ENCODE measurements around the gene FAXC. TPM values are rescaled to one million over a fixed set of nuclear protein-coding genes. Genes with fewer than 3 reads are reported as not detected.

Gene FAXC
- total and polyA plus RNA-seq, 8 donors, result 0.60 to 6.3 (median 2.4) TPM

DNA sequence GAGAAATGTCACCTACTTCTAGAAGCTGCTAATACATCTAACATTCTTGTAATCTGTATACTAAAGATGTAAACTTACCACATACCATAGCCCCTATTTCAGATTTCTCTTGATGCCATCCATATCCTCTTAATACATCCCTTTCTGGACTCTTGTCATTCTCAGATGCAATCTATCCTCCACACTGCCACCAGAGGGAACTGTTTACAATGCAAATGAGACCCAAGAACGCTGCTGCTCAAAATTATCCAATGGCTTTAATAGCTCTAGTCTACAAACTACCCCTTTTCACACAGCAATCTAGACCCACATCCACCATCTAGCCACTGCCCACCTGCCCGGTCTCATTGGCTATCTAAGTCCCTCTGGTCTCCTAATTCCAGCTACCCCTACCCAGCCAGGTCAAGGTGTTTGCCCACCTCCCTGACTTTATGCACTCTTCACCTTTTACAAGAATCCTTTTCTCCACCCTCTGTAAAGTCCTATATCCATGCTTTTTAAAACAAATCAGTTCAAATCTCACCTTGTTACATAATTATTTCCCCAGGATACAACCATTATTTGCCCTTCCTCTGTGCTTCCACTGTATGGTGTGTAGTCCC lies 14.8 kb downstream of the FAXC start:
- ATAC-seq (peak in 3 of 4 donors; percentile 83 to 85 (median 84)), FAIRE-seq (no peak), DNase-seq (peak in 1 of 6 donors; percentile 28)
- H3K27me3 ChIP-seq, result no peaks in the 10 kb centered on the region
- H3K4me3 ChIP-seq, result no peak overlapping the region
- no peaks in the 10 kb centered on the region for H3K4me1 ChIP-seq
- 12 to 21% methylated on average over 2 of the region's 2 CpGs for WGBS, 2 donors
- intact Hi-C loops (cut with DNase I), result no loop called here
- no peaks in the 10 kb centered on the region for H3K36me3 ChIP-seq
- no peaks in the 10 kb centered on the region for H3K9me3 ChIP-seq
- TF ChIP-seq, protein P1, sequence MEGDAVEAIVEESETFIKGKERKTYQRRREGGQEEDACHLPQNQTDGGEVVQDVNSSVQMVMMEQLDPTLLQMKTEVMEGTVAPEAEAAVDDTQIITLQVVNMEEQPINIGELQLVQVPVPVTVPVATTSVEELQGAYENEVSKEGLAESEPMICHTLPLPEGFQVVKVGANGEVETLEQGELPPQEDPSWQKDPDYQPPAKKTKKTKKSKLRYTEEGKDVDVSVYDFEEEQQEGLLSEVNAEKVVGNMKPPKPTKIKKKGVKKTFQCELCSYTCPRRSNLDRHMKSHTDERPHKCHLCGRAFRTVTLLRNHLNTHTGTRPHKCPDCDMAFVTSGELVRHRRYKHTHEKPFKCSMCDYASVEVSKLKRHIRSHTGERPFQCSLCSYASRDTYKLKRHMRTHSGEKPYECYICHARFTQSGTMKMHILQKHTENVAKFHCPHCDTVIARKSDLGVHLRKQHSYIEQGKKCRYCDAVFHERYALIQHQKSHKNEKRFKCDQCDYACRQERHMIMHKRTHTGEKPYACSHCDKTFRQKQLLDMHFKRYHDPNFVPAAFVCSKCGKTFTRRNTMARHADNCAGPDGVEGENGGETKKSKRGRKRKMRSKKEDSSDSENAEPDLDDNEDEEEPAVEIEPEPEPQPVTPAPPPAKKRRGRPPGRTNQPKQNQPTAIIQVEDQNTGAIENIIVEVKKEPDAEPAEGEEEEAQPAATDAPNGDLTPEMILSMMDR (IDR thresholded peaks at IDR 0.05), result peak in 3 of 4 donors; percentile 10 to 26 (median 22)
- no peak overlapping the region for H3K27ac ChIP-seq

DNA sequence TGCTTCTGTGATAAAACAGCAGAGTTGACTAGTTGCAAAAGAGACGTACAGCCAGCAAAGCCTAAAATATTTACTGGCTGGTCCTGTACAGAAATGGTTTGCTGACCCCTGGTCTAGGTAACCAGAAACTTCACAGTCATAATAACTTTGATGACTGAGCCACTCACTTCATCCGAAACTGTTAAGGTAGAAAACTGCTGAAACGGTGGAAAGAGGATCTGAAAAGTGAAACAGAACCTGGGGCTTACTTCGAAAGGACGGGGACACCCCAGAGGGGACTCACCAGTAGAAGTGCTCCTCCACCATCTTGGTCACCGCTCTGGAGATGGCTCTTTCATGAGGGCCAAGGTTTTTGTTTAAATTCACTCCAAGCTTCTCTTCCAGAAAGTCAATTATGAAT lies 16.4 kb downstream of the FAXC start:
- TF ChIP-seq, protein P1 (IDR thresholded peaks at IDR 0.05), result no peak
- no peaks in the 10 kb centered on the region for H3K27me3 ChIP-seq
- no peaks in the 10 kb centered on the region for H3K9me3 ChIP-seq
- intact Hi-C loops (cut with DNase I), result no loop called here
- FAIRE-seq (no peak), DNase-seq (no peak), ATAC-seq (no peak)
- H3K36me3 ChIP-seq, result no peaks in the 10 kb centered on the region
- no peak overlapping the region for H3K27ac ChIP-seq
- H3K4me3 ChIP-seq, result no peak overlapping the region
- H3K4me1 ChIP-seq, result no peaks in the 10 kb centered on the region
- WGBS, 2 donors, result 76 to 79% methylated on average over 6 of the region's 6 CpGs

DNA sequence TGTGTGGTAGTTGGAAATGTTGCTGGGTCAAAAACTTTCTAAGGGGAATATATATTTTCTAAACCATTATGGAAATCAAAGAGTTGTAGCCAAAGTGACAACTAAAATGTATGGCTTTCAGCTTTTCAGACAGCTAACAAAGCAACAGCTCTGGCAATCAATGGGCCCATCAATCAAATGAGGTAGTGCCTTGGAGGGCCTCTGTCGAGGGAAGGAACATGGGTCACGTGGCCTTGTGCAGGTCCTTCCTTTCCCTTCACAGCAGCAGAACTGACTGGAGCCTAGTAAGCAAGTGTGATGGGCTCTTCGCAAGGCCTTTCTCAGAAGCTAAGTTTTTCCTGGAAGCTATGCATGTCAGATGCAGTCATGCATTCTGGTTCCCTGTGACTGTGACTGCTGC lies 17.9 kb downstream of the FAXC start:
- TF ChIP-seq, protein P1 (IDR thresholded peaks at IDR 0.05), result no peak
- FAIRE-seq (no peak), DNase-seq (no peak), ATAC-seq (no peak)
- Histone ChIP-seq H3K36me3 (no peaks in the 10 kb centered on the region), H3K4me3 (no peak overlapping the region), H3K9me3 (no peaks in the 10 kb centered on the region), H3K4me1 (no peaks in the 10 kb centered on the region), H3K27ac (no peak overlapping the region), H3K27me3 (no peaks in the 10 kb centered on the region)
- intact Hi-C loops (cut with DNase I), result no loop called here
- 83 to 88% methylated on average over 3 of the region's 3 CpGs for WGBS, 2 donors

DNA sequence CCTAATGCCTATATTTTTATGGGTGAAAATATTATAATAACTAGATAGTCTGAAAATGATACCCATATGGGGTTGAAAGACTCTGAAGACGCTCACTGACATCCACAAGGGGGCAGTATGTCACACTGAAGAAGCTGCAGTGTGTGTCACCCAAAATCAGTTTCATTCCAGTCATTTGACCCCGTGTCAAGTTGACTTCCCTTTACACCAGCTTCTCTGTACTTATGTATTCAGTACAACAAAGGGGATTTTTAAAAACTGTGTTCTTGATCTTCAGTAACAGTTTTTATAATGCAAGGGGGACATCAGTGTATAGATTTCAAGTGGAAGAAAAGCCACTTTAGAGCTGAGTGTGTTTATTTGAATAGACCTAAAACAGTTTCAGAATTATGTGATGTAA lies 19.3 kb downstream of the FAXC start:
- intact Hi-C loops (cut with DNase I), result no loop called here
- Histone ChIP-seq H3K27ac (no peak overlapping the region), H3K4me3 (no peak overlapping the region), H3K36me3 (no peaks in the 10 kb centered on the region), H3K9me3 (no peaks in the 10 kb centered on the region), H3K4me1 (no peaks in the 10 kb centered on the region), H3K27me3 (no peaks in the 10 kb centered on the region)
- WGBS, 2 donors, result 3 to 4% methylated on average over 2 of the region's 2 CpGs
- FAIRE-seq (no peak), DNase-seq (peak in 3 of 6 donors; percentile 22 to 43 (median 27)), ATAC-seq (peak; percentile 66 to 87 (median 80))
- TF ChIP-seq, protein P1 (IDR thresholded peaks at IDR 0.05), result peak; percentile 41 to 70 (median 50)

DNA sequence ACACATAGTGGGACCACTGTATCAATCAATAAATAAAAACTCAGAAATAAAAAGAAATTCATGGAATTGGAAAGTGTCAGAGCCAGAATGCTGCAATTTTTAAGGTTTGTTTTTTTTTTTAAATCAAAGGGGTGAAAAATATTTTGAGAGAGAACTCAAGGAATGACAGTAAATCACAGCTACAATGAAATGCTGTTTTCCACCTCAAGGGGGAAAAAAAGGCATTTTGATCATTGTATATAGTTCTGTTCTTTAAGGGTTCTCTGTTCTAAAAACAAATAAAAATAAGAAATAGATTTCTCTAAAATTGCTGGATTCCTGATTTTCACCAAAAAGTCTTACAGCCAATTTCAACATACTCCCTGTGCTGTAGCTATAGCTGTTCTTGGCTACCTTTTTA lies 24.5 kb downstream of the FAXC start:
- H3K27ac ChIP-seq, result no peak overlapping the region
- FAIRE-seq (no peak), ATAC-seq (no peak), DNase-seq (no peak)
- no peaks in the 10 kb centered on the region for H3K36me3 ChIP-seq
- no peaks in the 10 kb centered on the region for H3K27me3 ChIP-seq
- H3K9me3 ChIP-seq, result no peaks in the 10 kb centered on the region
- no peak overlapping the region for H3K4me3 ChIP-seq
- intact Hi-C loops (cut with DNase I), result no loop called here
- no peaks in the 10 kb centered on the region for H3K4me1 ChIP-seq
- TF ChIP-seq, protein P1 (IDR thresholded peaks at IDR 0.05), result no peak

All from pancreas (tissue), 10 donors.